Measurements from ENCODE around the gene SLC41A1.

- TF ChIP-seq EZH2 (optimal IDR thresholded peaks at IDR 0.05; ENCODE audit: low read depth, low read length) (no peak), CTCF (IDR thresholded peaks at IDR 0.05; ENCODE audit: low read length) (no peak), EZH2phosphoT487 (IDR thresholded peaks at IDR 0.05; ENCODE audit: low read length) (no peak)
Measured at GRCh38 chr1:205812271-205812877, 624 bp downstream of the SLC41A1 start.
